ENCODE data around the gene PKMYT1. TPM values are rescaled to one million over a fixed set of nuclear protein-coding genes. Genes with fewer than 3 reads are reported as not detected.

The PKMYT1 gene
- total and polyA plus RNA-seq, 2 experiments from 2014 or later: 15.6 to 21.1 TPM

- H3K27me3 ChIP-seq (replicated peaks; ENCODE audit: insufficient read depth): peaks cover 13% of the 10 kb centered on the region; the same call in 1 of the 2 replicates
- H3K27ac ChIP-seq: no peak overlapping the region
- H3K4me2 ChIP-seq (ENCODE audit: unreplicated experiment): no peak overlapping the region
- no peaks in the 10 kb centered on the region for H3K36me3 ChIP-seq (ENCODE audit: low read depth)
- no peaks in the 10 kb centered on the region for H3K9me2 ChIP-seq (ENCODE audit: insufficient read depth)
- H3K4me3 ChIP-seq: no peak overlapping the region
- in situ Hi-C loops (cut with MboI): no loop called here
- no peak overlapping the region for H2AFZ ChIP-seq
- H3K9ac ChIP-seq: no peak overlapping the region
- H3K79me2 ChIP-seq (ENCODE audit: insufficient read depth): no peaks in the 10 kb centered on the region
- H3K9me3 ChIP-seq (ENCODE audit: low read depth): no peaks in the 10 kb centered on the region
- peaks cover 6% of the 10 kb centered on the region; the same call in 1 of the 2 replicates for H3K4me1 ChIP-seq (ENCODE audit: insufficient read depth)
- no peak for DNase-seq
- H3F3A ChIP-seq (ENCODE audit: insufficient read depth): no peaks in the 10 kb centered on the region
- no peaks in the 10 kb centered on the region for H4K20me1 ChIP-seq (ENCODE audit: insufficient read depth)
- TF ChIP-seq EZH2 (IDR thresholded peaks at IDR 0.05; ENCODE audit: insufficient read depth, poor library complexity, severe bottlenecking): no peak
- no peak for TF ChIP-seq EZH2phosphoT487 (IDR thresholded peaks at IDR 0.05; ENCODE audit: insufficient read depth, low read depth)
- WGBS, 2 experiments (ENCODE audit: low coverage in 1 of 2, low lambda C conversion rate in 2 of 2, missing lambda C conversion rate in 2 of 2): 56 to 59% methylated on average over 4 of the region's 4 CpGs
Measured at GRCh38 chr16:3008690-3009037, 28.4 kb upstream of the PKMYT1 start.

GRCh38 chr16:3007957-3008689, 27.9 kb upstream of the PKMYT1 start:
- Histone ChIP-seq H2AFZ (peak overlapping the region; percentile 53; the same call in 1 of the 2 replicates), H3K4me2 (ENCODE audit: unreplicated experiment) (no peak overlapping the region), H3K27ac (no peak overlapping the region), H3K27me3 (replicated peaks; ENCODE audit: insufficient read depth) (peaks cover 11% of the 10 kb centered on the region; the same call in 1 of the 2 replicates), H3K36me3 (ENCODE audit: low read depth) (no peaks in the 10 kb centered on the region), H3K79me2 (ENCODE audit: insufficient read depth) (no peaks in the 10 kb centered on the region), H3K4me1 (ENCODE audit: insufficient read depth) (peaks cover 2% of the 10 kb centered on the region; the same call in 1 of the 2 replicates), H3K4me3 (no peak overlapping the region), H3K9ac (no peak overlapping the region), H3K9me3 (ENCODE audit: low read depth) (no peaks in the 10 kb centered on the region), H3K9me2 (ENCODE audit: insufficient read depth) (no peaks in the 10 kb centered on the region), H3F3A (ENCODE audit: insufficient read depth) (no peaks in the 10 kb centered on the region), H4K20me1 (ENCODE audit: insufficient read depth) (no peaks in the 10 kb centered on the region)
- no peak for TF ChIP-seq EZH2 (IDR thresholded peaks at IDR 0.05; ENCODE audit: insufficient read depth, poor library complexity, severe bottlenecking)
- no peak for TF ChIP-seq EZH2phosphoT487 (IDR thresholded peaks at IDR 0.05; ENCODE audit: insufficient read depth, low read depth)
- WGBS, 2 experiments (ENCODE audit: low coverage in 1 of 2, low lambda C conversion rate in 2 of 2, missing lambda C conversion rate in 2 of 2): 17% methylated on average over 17 of the region's 17 CpGs
- in situ Hi-C loops (cut with MboI): no loop called here
- DNase-seq: no peak

GRCh38 chr16:3007059-3007956, 27.1 kb upstream of the PKMYT1 start:
- Histone ChIP-seq H3K36me3 (ENCODE audit: low read depth) (no peaks in the 10 kb centered on the region), H4K20me1 (ENCODE audit: insufficient read depth) (no peaks in the 10 kb centered on the region), H3K4me2 (ENCODE audit: unreplicated experiment) (no peak overlapping the region), H3K4me3 (no peak overlapping the region), H3K79me2 (ENCODE audit: insufficient read depth) (no peaks in the 10 kb centered on the region), H3K9ac (no peak overlapping the region), H3K27ac (no peak overlapping the region), H3K9me3 (ENCODE audit: low read depth) (no peaks in the 10 kb centered on the region), H3K4me1 (ENCODE audit: insufficient read depth) (no peaks in the 10 kb centered on the region), H2AFZ (no peak overlapping the region), H3F3A (ENCODE audit: insufficient read depth) (no peaks in the 10 kb centered on the region), H3K27me3 (replicated peaks; ENCODE audit: insufficient read depth) (peaks cover 9% of the 10 kb centered on the region; the same call in 1 of the 2 replicates), H3K9me2 (ENCODE audit: insufficient read depth) (no peaks in the 10 kb centered on the region)
- 62 to 64% methylated on average over 13 of the region's 13 CpGs for WGBS, 2 experiments (ENCODE audit: low coverage in 1 of 2, low lambda C conversion rate in 2 of 2, missing lambda C conversion rate in 2 of 2)
- in situ Hi-C loops (cut with MboI): no loop called here
- DNase-seq: no peak
- TF ChIP-seq EZH2phosphoT487 (IDR thresholded peaks at IDR 0.05; ENCODE audit: insufficient read depth, low read depth) (no peak), EZH2 (IDR thresholded peaks at IDR 0.05; ENCODE audit: insufficient read depth, poor library complexity, severe bottlenecking) (no peak)

- no peak overlapping the region for H3K4me2 ChIP-seq (ENCODE audit: unreplicated experiment)
- H3K4me3 ChIP-seq: peak overlapping the region; percentile 54; the same call in 1 of the 2 replicates
- H3K27ac ChIP-seq: no peak overlapping the region
- no peak overlapping the region for H2AFZ ChIP-seq
- no peaks in the 10 kb centered on the region for H3K9me2 ChIP-seq (ENCODE audit: insufficient read depth)
- no peaks in the 10 kb centered on the region for H3F3A ChIP-seq (ENCODE audit: insufficient read depth)
- H3K79me2 ChIP-seq (ENCODE audit: insufficient read depth): no peaks in the 10 kb centered on the region
- no peak for DNase-seq
- in situ Hi-C loops (cut with MboI): no loop called here
- no peaks in the 10 kb centered on the region for H3K4me1 ChIP-seq (ENCODE audit: insufficient read depth)
- H3K9me3 ChIP-seq (ENCODE audit: low read depth): no peaks in the 10 kb centered on the region
- H3K27me3 ChIP-seq (replicated peaks; ENCODE audit: insufficient read depth): no peaks in the 10 kb centered on the region
- no peak overlapping the region for H3K9ac ChIP-seq
- H3K36me3 ChIP-seq (ENCODE audit: low read depth): no peaks in the 10 kb centered on the region
- no peak for TF ChIP-seq EZH2 (IDR thresholded peaks at IDR 0.05; ENCODE audit: insufficient read depth, poor library complexity, severe bottlenecking)
- no peak for TF ChIP-seq EZH2phosphoT487 (IDR thresholded peaks at IDR 0.05; ENCODE audit: insufficient read depth, low read depth)
- no peaks in the 10 kb centered on the region for H4K20me1 ChIP-seq (ENCODE audit: insufficient read depth)
- 14 to 18% methylated on average over 21 to 25 of the region's 25 CpGs for WGBS, 2 experiments (ENCODE audit: low coverage in 1 of 2, low lambda C conversion rate in 2 of 2, missing lambda C conversion rate in 2 of 2)
Measured at GRCh38 chr16:3004781-3005284, 24.6 kb upstream of the PKMYT1 start.
